ENCODE results near the gene CHIT1. TPM values are rescaled to one million over a fixed set of nuclear protein-coding genes. Genes with fewer than 3 reads are reported as not detected.

CHIT1 gene
- 0.28 TPM for total RNA-seq

DNA sequence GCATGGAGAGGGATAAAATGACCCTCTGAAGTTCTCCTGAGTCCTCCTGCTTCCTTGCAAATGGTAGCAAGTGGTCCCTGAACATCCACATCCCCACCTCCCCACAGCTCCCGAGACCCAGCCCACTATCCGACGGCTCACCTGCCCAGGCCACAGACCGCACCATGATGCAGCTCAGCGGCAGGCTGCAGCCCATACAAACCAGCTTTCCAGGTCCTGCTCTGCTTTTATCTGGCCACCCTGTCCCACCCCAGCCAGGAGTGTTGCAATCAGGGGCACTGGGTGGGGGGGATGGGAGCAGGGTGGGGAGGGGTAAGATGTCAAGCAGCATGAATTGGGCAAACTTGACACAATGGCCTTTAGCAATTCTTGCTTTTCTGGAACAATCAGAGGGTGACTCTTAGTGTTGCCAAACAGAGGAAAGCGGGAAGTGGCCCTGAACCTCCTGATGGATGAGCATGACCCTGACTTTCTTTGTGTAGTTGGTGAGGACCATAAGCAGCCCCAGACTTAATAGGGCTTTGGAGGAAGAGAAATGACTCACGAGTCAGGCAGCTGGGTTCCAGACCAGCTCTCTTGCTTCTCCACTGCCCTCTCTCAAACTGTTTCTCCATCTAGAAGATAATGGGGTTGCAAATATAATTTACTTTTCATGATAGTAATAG, at the start of gene CHIT1:
TSS of gene CHIT1 (minus strand) at position 203 of the 665 bp plus-strand sequence. CDS start at position 166, 37 bp downstream.
- no peak for ATAC-seq
- DNase-seq (ENCODE audit: low spot score), result no peak

DNA sequence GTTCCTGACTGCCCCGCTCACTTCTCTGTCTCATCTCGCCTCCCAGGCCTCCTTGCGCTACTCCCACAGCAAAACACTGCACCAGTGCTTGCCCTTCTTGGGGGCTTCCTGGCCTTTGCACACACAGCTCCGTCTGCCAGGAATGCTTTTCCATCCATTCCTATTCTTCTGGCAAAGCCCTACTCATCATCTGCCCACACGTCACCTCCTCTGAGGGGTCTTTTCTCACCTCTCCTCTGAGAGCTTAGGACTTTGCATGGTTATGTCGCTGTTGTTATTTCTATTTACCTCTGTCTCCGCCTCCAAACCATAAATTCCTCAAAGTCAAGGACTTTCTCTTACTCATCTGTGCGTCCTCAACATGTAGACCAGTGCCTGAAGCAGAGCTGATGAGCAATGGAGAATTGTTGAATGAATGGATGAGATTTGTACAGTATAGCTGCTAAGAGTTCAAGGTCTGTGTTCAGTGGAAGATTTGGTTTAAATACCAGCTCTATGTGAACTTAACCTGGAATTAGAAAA, 49.5 kb upstream of the CHIT1 start:
- no peak for DNase-seq (ENCODE audit: low spot score)
- no peak for ATAC-seq

GRCh38 chr1:203278082-203278884, 48.8 kb upstream of the CHIT1 start:
- DNase-seq (ENCODE audit: low spot score) (peak; percentile 65), ATAC-seq (peak; percentile 70)

GRCh38 chr1:203276916-203277545, 47.6 kb upstream of the CHIT1 start:
- ATAC-seq (no peak), DNase-seq (ENCODE audit: low spot score) (peak; percentile 45)

DNA sequence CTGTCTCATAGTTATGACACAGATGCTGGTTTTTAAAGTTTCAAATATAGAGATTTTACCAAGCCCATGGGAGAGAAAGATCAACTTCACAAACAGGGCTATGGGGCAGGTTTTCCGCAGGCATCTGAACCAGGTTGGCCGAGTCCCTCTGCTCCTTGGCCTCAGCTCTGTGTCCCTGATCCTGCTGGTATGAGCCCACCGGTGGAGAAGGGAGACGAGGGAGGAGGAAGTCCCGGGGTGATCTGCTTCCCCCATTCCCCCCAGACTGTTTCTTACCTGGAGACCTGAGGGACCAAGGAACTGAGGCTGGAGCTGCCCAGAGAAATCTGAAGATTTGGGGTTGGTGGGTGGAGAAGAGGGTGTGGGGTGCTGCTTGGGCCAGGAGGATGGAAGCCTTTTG, 46.9 kb upstream of the CHIT1 start:
- ATAC-seq (no peak), DNase-seq (ENCODE audit: low spot score) (peak; percentile 39)

DNA sequence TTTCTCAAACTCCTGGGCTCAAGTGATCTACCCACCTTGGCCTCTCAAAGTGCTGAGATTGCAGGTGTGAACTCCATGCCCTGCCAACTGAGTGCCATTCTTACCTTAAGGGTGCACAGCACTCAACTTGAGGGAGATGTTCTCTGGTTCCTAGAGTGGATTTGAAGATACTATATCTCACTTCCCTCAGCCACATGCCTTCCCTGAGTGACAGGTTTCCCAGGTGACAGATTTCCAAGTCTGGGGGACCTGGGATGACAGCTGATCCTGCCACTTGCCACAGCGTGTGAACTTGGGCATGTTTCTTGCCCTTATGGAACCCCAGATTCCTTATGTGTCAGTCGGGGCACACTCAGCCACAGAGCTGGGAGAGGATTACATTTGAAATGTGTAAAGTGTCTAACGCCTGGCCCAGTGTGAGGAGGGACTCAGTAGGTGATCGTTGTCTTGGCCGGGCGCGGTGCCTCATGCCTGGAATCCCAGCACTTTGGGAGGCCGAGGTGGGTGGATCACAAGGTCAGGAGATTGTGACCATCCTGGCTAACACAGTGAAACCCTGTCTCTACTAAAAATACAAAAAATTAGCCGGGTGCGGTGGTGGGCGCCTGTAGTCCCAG, 46.3 kb upstream of the CHIT1 start:
- no peak for ATAC-seq
- DNase-seq (ENCODE audit: low spot score), result peak; percentile 41

DNA sequence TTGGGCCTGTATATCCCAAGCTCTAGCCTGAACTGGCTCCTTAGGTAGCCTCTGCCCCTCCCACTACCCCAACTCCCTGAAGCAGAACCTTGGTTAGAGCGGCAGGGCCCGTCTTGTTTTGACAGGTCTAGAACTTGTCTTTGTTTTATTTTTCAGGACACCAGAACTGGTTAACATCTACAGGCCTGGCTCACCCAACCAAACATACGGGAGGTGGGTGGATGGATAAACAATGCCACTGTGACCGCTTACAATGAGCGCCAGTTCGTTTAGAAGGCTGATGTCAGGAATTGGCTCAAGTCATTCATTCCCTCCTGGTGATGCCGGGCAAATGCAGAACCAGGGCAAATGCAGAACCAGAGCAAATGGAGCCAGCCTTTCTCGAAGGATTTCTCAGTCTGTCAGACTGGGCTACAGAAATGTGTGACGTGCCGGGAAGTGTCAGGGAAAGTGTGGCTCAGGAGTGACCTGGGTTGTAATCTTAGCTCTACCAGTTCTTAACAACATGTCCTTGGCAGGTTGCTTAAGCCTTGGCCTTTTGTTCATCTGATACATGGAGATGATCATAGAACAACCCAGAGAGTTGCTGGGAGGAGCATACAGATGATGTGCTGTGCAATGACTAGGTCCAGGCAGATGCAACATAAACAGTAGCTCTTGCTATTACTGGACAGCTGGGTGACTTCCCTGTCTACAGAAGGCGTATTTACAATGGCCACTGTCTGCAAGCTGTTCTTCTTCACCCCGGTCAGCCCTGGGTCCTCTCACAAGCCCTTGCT, 45.3 kb upstream of the CHIT1 start:
- DNase-seq (ENCODE audit: low spot score), result peak; percentile 37
- ATAC-seq, result no peak

DNA sequence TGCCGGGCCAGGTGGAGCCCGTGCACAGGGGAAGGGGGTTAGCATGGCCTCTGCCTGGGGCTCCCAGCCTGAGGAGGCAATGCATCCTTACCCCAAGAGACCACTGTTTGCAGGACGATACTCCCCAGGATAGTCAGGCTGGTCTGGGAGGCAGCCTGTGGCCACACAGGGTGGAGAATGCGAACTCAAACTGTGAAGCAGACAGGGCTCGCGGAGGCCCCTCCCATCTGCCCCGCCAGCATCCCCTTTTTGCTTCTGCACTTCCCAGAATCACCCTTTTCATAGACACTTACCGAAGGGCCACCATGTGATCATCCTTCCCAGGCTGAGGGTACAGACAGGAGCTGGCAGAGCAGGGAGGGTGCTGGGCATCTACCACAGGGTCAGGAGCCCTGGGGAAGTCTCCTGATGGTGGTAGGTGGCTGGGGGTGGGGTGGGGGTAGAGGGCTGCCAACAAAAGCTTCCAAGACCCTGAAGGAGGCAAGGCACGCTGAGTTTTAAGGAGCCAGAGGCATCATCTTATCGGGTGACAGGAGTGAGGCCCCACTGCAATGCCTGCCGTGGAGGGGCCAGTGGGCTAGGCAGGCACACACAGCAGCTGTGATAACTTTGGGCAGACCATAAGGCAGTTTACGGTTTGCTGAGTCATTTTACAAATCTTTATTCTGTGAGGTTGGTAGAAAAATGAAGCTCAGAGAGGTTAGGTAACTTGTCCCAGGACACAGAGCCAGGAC, 44.6 kb upstream of the CHIT1 start:
- ATAC-seq, result peak; percentile 7
- DNase-seq (ENCODE audit: low spot score), result no peak

DNA sequence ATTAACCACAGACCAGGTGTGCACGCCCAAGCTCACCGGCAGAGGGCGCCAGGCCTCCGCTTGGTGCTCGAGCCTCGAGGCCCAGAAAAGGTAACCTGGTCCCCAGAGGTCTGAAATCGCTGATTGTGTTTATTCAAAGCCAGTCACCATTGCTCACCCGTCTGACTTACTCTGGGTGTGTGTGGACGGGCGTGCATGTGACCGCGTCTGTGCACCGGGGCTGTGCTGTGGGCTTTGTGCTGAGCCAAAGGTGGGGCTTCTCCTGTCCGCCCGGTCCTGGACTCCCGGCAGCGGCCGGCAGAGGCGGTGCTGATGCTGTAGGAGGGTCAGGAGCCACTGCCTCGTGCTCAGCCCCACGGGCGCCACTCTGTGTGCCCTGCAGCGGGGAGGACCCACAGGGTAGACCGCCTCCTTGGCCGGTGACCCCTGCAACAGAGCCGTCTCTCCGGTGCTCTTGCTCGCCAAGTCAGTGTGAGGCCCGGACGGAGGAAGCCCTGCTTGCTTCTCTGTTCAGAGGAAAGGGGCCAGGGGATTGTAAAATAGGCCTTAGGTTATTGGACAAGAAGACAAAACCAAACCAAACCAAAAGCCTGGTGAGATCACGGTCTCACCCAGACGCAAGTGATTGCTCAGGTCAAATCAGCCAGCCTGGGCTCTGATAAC, 43.9 kb upstream of the CHIT1 start:
- DNase-seq (ENCODE audit: low spot score) (peak; percentile 84), ATAC-seq (peak; percentile 91)

GRCh38 chr1:203272633-203273205, 43.2 kb upstream of the CHIT1 start:
- DNase-seq (ENCODE audit: low spot score), result peak; percentile 44
- ATAC-seq, result no peak

GRCh38 chr1:203271962-203272632, 42.6 kb upstream of the CHIT1 start:
- DNase-seq (ENCODE audit: low spot score), result peak; percentile 51
- no peak for ATAC-seq

DNA sequence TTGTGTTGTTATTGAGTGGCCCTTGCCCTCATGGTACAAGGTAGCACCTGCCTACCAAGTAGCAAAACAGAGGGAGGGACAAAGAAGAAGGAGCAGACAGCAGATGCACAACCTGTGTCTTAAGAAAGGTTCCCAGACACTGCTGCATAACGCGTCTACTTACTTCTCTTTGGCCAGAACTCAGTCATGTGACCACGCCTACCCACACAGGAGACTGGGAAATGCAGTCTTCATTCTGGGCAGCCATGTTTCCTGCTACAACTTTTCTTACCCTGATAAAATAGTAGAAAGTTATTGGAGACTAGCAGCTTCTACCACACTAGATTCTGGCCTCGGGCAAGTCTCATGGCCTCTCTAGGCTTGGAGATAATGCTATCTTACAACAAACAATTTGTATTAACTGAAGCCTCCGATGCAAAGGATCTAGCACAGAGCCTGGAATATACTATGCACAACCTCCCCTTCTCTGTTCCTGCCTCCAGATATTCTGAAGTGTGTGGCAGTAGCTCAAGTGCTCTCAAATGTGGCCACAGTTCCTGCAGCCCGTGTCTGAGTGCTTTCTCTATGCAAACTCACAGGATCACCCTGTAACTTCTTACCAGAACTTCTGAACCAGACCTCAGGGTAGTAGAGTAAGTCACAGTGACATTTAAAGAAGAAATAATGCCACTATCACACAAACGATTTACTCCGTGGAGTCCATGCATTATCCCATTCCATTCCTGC, 41.7 kb upstream of the CHIT1 start:
- ATAC-seq (peak; percentile 35), DNase-seq (ENCODE audit: low spot score) (peak; percentile 50)

DNA sequence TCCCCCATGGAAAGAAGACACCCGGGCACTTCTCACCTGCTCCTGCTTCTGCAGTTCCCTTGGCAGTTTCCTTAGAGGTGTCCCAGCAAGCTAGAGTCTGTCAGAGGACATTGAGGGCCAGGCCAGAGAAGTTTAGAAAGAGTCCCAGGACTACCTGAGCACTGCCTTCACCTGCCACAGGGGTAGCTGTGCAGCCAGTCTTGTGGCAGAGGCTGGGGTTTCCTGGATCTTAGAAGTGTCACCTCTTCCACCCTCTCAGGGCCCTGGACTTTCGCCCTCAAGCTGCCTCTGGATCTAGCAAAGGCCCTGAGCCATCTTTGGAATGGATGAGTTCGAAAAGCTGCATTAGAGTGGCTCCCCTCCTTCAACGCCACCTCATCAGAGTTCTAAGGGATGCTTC, 41.0 kb upstream of the CHIT1 start:
- DNase-seq (ENCODE audit: low spot score), result peak; percentile 33
- ATAC-seq, result no peak

GRCh38 chr1:203269654-203270020, 40.2 kb upstream of the CHIT1 start:
- ATAC-seq, result no peak
- peak; percentile 28 for DNase-seq (ENCODE audit: low spot score)

DNA sequence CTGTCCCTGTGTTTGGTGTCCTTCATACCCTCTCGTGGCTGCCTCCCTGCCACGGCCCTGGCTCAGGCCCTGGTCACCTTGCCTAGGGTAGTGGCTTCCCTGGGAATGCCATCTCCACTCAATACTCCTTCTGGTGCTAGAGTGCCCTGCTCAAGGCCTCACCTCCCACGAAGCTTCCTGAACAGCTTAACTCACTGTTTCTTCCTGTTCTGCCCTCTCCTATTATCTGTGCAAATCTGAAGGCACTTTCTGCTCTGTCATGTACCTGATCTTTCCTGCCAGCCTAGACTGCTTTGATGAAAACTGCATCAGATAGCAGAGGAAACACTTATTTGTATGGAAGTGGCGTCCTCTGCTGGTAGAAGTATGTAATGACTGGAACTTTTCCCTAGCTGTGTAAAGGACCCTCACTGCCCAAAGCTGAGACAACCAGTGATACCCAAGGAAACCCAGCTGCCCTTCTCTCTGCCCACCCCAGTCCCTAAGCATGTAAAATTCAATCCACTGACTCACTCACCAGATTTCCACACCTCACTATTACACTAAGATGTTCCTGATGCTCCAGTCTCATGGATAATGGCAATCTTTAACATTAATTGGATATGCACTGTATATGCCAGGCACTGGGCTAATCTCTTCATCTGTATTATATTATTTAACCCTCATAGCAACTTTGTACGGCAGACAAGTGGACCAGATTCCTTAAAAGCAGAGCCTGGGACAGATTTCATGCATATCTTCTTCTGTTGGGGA, 39.6 kb upstream of the CHIT1 start:
- no peak for DNase-seq (ENCODE audit: low spot score)

GRCh38 chr1:203267912-203268311, 38.4 kb upstream of the CHIT1 start:
- ATAC-seq (no peak), DNase-seq (ENCODE audit: low spot score) (no peak)

More for the DNA sequence above, 39.6 kb upstream of the CHIT1 start:
- peak; percentile 58 for ATAC-seq

- ATAC-seq, result peak; percentile 94
- peak; percentile 82 for DNase-seq (ENCODE audit: low spot score)
These were observed 37.9 kb upstream of the CHIT1 start for GRCh38 chr1:203267347-203267846.
